ENCODE measurements around the gene IFNG-AS1. TPM values are rescaled to one million over a fixed set of nuclear protein-coding genes. Genes with fewer than 3 reads are reported as not detected.

Gene IFNG-AS1
- total RNA-seq, 1 donor from 2014 or later, result not detected

DNA sequence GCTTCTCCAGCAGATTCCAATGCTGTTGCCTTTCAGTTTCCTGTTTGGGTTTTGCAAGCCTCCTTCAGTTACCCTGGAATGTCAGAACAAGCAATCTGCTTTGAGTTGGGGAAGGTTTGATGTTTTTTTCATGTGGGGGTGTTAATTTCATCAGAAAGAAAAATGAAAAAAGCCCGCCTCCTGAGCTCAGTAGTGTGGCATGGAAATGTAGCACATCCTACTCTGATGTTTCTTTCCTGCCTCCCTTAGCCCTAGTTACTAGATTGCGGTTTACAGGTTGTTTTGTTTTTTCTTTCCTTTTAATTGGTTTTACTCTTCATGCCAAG lies 22.6 kb downstream of the IFNG-AS1 start:
- intact Hi-C loops (cut with DNase I), result no loop called here
- no peak for DNase-seq (ENCODE audit: low spot score in 2 of 2)

DNA sequence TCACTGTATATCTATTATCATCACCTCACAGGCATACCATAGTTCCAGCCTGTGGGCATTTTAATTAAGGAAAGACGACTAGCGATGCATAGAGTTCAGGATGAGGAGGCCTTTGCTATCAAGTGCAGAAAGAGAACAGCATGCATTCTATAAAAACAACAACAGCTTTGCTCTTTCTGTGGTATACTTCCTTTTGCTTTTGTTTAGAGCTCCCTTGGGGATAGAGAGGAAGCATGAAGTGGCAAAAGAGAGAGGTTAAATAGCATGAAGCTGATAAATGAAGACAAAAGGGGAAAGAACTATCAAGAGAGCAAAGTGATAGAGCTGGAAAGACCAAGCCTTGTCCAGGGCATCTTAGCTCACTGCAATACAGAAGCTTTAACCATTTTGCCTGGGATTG lies 23.5 kb downstream of the IFNG-AS1 start:
- H3K9me3 ChIP-seq, result no peaks in the 10 kb centered on the region
- H3K4me3 ChIP-seq, result no peak overlapping the region
- intact Hi-C loops (cut with DNase I), result no loop called here
- no peaks in the 10 kb centered on the region for H3K4me1 ChIP-seq
- H3K27me3 ChIP-seq, result no peaks in the 10 kb centered on the region
- TF ChIP-seq, protein P1, sequence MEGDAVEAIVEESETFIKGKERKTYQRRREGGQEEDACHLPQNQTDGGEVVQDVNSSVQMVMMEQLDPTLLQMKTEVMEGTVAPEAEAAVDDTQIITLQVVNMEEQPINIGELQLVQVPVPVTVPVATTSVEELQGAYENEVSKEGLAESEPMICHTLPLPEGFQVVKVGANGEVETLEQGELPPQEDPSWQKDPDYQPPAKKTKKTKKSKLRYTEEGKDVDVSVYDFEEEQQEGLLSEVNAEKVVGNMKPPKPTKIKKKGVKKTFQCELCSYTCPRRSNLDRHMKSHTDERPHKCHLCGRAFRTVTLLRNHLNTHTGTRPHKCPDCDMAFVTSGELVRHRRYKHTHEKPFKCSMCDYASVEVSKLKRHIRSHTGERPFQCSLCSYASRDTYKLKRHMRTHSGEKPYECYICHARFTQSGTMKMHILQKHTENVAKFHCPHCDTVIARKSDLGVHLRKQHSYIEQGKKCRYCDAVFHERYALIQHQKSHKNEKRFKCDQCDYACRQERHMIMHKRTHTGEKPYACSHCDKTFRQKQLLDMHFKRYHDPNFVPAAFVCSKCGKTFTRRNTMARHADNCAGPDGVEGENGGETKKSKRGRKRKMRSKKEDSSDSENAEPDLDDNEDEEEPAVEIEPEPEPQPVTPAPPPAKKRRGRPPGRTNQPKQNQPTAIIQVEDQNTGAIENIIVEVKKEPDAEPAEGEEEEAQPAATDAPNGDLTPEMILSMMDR (IDR thresholded peaks at IDR 0.05), result no peak
- no peaks in the 10 kb centered on the region for H3K36me3 ChIP-seq
- H3K27ac ChIP-seq, result no peak overlapping the region
- no peak for DNase-seq (ENCODE audit: low spot score in 2 of 2)

More for the DNA sequence above, 22.6 kb downstream of the IFNG-AS1 start:
- no peak overlapping the region for H3K27ac ChIP-seq
- H3K27me3 ChIP-seq, result no peaks in the 10 kb centered on the region
- no peaks in the 10 kb centered on the region for H3K4me1 ChIP-seq
- H3K9me3 ChIP-seq, result no peaks in the 10 kb centered on the region
- no peak overlapping the region for H3K4me3 ChIP-seq
- TF ChIP-seq, protein P1 (IDR thresholded peaks at IDR 0.05), result no peak
- H3K36me3 ChIP-seq, result no peaks in the 10 kb centered on the region

DNA sequence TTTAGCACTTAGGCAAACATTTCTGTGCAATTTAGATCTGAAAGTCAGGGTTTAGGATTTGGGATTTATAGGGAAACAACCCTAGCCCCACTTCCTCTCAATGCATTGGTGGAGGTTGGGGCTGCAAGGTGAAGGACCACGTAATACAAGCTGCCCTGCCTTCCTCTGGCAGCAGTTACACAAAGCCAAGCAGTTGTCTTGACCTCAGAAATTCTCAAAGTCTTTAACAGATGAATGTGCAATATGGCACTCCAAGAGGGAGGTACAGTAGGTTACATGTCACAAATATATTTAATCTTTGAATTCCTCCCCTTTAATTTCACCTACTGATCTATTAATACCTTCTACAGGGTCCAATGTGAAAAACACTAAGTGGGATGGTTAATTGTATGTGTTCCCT lies 23.9 kb downstream of the IFNG-AS1 start:
- TF ChIP-seq, protein P1 (IDR thresholded peaks at IDR 0.05), result no peak
- intact Hi-C loops (cut with DNase I), result no loop called here

DNA sequence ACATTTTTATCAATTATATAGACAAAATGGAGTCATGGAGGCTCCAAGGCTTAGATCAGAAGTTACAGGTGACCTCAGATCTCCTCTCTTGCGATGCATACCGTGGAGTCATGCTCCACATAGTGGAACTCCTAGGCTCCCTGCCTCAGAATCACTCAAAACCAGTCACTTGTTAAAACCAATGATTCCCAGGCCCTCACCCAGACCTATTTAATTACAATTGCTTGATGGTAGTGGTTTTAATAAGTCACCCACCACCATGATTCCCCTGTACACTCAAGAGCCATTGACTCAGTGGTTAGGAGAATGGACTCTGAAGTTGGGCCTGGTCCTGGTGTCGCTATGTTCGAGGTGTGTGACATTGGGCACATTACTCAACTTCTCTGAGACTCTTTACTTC lies 26.9 kb downstream of the IFNG-AS1 start:
- H3K27me3 ChIP-seq, result no peaks in the 10 kb centered on the region
- H3K4me1 ChIP-seq, result no peaks in the 10 kb centered on the region
- intact Hi-C loops (cut with DNase I), result no loop called here
- no peaks in the 10 kb centered on the region for H3K36me3 ChIP-seq
- TF ChIP-seq, protein P1 (IDR thresholded peaks at IDR 0.05), result no peak
- no peak overlapping the region for H3K4me3 ChIP-seq
- no peak overlapping the region for H3K27ac ChIP-seq
- H3K9me3 ChIP-seq, result no peaks in the 10 kb centered on the region
- DNase-seq (ENCODE audit: low spot score in 2 of 2), result no peak

More for the DNA sequence above, 23.9 kb downstream of the IFNG-AS1 start:
- no peak overlapping the region for H3K4me3 ChIP-seq
- H3K9me3 ChIP-seq, result no peaks in the 10 kb centered on the region
- no peak overlapping the region for H3K27ac ChIP-seq
- DNase-seq (ENCODE audit: low spot score in 2 of 2), result no peak
- H3K36me3 ChIP-seq, result no peaks in the 10 kb centered on the region
- H3K27me3 ChIP-seq, result no peaks in the 10 kb centered on the region
- no peaks in the 10 kb centered on the region for H3K4me1 ChIP-seq

DNA sequence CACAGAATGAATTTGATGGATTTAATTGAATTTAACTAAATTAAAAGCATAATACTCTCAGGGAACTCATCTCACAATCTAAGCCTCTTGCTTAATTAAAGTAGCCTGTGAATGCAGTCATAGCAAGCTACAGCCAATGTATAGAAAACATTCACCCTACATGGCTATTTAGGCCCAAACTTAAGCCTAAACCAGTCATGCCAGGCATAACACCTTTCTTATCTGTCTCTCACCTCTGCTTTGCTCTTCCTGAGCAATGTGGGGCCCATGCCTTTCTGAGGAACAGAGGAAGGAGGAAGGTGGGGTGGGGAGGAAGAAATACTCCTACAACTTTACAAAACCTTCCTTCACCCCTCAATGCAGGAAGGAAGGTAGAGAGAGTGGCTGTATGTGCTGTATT lies 29.1 kb downstream of the IFNG-AS1 start:
- Histone ChIP-seq H3K27me3 (no peaks in the 10 kb centered on the region), H3K9me3 (no peaks in the 10 kb centered on the region), H3K4me1 (no peaks in the 10 kb centered on the region), H3K27ac (no peak overlapping the region), H3K36me3 (no peaks in the 10 kb centered on the region), H3K4me3 (no peak overlapping the region)
- intact Hi-C loops (cut with DNase I), result no loop called here
- DNase-seq (ENCODE audit: low spot score in 2 of 2), result no peak
- TF ChIP-seq, protein P1 (IDR thresholded peaks at IDR 0.05), result no peak

DNA sequence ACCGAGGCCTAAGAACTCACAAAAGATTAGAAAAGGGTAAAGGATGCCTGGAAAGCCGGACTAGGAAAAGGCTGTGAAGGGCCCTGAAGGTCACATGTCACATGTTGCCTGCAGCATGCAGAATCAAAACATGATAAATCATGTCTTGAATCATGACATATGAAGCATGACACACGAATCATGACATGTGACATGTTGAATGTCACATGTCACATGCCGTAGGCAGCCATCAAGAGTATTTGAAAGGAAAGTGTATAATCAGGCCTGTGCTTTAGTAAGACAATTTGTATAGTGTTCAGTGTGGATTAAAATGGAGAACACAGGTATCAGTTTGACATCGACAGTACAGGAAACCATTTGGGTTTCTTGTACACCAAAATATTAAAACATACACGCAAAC lies 30.8 kb downstream of the IFNG-AS1 start:
- DNase-seq (ENCODE audit: low spot score in 2 of 2), result no peak
- intact Hi-C loops (cut with DNase I), result no loop called here
- TF ChIP-seq, protein P1 (IDR thresholded peaks at IDR 0.05), result no peak

More for the DNA sequence above, 30.8 kb downstream of the IFNG-AS1 start:
- no peaks in the 10 kb centered on the region for H3K27me3 ChIP-seq
- H3K4me1 ChIP-seq, result no peaks in the 10 kb centered on the region
- no peak overlapping the region for H3K27ac ChIP-seq
- no peak overlapping the region for H3K4me3 ChIP-seq
- no peaks in the 10 kb centered on the region for H3K36me3 ChIP-seq
- H3K9me3 ChIP-seq, result no peaks in the 10 kb centered on the region

Measured in ascending aorta (tissue), 2 donors.